HG03066 (cell line): ENCODE results near the gene HTR1B.

Experiments
- ATAC-seq: cut with Tn5 transposase; IDR thresholded peaks from one replicate; pipeline ENCODE4 v1.9.1; 2021; ENCODE audit warnings: low read depth; ENCODE audit not compliant: unreplicated experiment

The HTR1B gene, protein sequence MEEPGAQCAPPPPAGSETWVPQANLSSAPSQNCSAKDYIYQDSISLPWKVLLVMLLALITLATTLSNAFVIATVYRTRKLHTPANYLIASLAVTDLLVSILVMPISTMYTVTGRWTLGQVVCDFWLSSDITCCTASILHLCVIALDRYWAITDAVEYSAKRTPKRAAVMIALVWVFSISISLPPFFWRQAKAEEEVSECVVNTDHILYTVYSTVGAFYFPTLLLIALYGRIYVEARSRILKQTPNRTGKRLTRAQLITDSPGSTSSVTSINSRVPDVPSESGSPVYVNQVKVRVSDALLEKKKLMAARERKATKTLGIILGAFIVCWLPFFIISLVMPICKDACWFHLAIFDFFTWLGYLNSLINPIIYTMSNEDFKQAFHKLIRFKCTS

GRCh38 chr6:77463308-77463860 lies at the start of gene HTR1B:
Gene HTR1B, minus strand, starts transcription at chr6:77463491. Its CDS starts 88 bp downstream, at chr6:77463403.
- ATAC-seq: no peak

- no peak for ATAC-seq
These were observed 49.3 kb upstream of the HTR1B start for GRCh38 chr6:77512554-77512953.

DNA sequence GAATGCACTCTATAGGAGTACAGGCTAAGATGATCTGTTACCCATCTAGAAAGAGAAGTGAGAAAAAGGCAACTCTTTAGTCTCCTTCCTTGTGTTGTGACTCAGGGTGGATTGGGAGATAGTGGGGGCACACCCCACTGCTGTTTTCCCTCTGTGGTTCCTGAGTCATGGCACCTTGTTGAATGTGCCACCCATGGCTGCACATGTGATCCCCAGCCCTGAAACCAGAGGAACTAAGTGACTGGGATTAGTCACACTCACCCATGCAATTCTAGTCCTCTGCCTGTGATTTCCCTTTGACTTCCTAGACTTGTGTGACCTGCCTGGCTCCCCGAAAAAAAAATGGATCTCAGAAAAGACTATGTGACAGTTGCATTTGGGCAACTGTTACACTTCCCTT lies 48.6 kb upstream of the HTR1B start:
- ATAC-seq: no peak

GRCh38 chr6:77502981-77503380 lies 39.7 kb upstream of the HTR1B start:
- ATAC-seq: no peak

DNA sequence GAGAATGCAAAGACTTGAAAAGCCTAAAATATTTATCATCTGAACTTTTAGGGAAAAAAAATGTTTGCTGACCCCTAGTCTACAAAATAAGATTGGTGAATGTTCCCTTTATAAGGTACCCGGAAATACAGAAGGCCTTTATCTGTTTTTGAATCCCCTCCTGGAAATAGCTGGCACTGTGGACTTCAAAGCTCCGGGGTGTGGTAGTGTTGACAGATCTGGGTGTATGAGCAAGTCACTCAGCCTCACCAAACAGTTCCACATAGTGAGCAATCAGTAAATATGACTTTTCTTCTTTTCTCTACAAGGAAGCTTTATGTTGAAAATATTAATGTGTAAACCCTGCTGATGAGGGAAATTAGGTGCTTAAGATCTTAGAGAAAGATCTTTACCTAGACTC lies 29.2 kb upstream of the HTR1B start:
- ATAC-seq: no peak

- ATAC-seq: no peak
These were observed 24.6 kb upstream of the HTR1B start for GRCh38 chr6:77487808-77488425.

DNA sequence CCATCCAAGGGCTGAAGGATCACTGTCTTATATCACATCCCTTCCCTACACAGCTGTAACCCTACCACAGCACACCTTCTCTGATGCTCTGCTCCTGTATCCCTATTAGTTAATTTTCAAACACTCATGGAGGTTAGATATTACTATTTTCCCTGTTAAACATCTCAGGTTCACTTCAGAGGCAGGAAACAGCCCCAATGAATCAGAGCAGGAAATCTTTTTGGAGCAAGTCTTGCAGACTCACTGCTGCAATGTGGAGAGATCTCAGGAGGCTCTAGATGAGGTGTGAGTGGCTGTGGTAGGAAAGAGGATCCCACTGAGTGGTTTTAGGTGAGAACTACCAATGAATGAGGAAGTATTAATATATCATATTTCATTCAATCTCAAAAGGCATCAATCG lies 19.7 kb upstream of the HTR1B start:
- ATAC-seq: no peak

GRCh38 chr6:77474973-77475372 lies 11.7 kb upstream of the HTR1B start:
- ATAC-seq: no peak

GRCh38 chr6:77474286-77474956 lies 11.1 kb upstream of the HTR1B start:
- no peak for ATAC-seq

DNA sequence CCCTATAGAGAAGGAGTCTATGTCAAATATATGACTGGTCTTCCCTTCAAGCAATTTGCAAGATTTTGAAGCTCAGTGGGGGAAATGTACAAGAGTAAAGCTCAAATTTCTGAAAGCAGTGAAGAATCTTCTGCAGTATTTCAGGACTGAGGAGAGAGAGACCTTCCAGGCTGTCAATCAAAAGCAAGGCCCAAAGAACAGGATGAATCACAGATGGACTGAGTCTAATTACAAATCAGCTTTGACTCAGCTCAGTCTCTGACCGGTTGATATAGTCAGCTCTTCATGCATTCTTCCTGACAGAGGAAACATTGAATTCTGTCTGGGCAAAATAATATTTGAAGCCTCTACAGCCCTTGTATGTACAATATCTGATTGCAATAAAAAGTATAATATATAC lies 7.7 kb upstream of the HTR1B start:
- ATAC-seq: no peak

DNA sequence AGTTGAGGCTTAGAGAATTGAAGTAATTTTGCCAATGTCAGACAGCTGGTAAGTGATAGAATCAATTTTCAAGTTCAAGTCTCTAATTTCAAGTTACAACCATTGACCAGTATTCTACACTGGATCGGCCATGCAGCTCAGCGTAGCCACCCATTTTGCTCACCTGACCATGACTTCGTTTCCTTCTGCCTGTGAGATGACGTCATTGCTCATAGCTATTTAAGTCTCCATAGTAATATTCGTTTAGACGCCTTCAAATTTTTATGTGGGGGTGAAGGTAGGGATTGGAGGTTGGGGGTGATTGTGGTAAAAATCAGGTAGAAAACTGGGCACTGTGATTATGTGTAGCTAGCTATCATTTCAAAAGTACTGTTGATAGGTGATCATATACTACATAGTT lies 5.6 kb upstream of the HTR1B start:
- no peak for ATAC-seq

- peak; percentile 71 for ATAC-seq
These were observed 3.5 kb upstream of the HTR1B start for GRCh38 chr6:77466451-77467437.

GRCh38 chr6:77466055-77466450 lies 2.8 kb upstream of the HTR1B start:
- ATAC-seq: peak; percentile 87

DNA sequence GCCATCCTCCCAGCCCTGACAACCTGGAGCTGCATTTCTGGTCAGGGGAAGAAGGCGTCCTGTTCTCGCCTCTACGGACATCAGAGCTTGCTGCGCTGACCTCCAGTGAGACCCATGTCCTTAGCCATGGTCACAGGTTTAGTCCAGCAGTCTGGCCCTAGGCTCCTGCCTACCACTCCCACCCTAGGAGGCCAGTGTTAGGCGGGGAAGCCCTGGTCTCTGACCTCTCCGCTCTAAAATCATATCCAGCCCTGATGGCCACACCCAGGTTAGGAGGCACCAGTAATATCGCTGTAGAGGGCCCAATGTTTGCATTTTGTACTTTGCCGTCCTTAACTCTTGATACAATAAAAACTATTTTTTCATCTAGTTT lies 1.2 kb upstream of the HTR1B start:
- no peak for ATAC-seq

DNA sequence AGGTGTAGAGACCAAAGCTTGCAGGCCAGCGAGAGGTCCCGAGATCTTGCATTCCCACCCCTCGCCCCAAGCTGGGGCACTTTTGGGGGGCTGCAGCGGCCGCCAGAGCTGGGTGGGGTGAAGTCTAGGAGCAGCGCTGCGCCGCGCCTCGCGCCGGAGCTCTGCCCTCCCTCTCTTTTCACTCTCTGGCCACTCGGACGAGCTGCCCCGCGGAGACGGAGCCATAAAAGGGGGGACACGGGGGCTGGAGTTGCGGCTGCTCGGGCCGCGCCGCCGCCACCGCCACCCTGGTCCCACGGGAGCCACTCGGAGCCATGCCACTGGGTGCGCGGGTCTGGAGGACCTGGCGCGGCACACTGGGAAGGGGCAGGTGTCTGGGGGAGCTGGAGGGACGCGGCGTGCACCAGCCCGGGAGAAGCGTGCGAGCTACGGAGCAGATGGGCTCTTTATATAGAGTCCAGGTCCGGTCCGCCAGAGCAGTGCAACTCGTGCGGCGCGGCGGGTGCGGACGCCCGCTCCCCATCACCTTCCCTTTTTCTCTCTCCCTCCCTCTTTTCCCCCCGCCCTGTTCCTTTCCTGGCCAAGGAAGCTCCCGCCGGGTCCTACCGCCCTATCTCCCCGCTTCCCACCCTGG lies 687 bp upstream of the HTR1B start:
- no peak for ATAC-seq

DNA sequence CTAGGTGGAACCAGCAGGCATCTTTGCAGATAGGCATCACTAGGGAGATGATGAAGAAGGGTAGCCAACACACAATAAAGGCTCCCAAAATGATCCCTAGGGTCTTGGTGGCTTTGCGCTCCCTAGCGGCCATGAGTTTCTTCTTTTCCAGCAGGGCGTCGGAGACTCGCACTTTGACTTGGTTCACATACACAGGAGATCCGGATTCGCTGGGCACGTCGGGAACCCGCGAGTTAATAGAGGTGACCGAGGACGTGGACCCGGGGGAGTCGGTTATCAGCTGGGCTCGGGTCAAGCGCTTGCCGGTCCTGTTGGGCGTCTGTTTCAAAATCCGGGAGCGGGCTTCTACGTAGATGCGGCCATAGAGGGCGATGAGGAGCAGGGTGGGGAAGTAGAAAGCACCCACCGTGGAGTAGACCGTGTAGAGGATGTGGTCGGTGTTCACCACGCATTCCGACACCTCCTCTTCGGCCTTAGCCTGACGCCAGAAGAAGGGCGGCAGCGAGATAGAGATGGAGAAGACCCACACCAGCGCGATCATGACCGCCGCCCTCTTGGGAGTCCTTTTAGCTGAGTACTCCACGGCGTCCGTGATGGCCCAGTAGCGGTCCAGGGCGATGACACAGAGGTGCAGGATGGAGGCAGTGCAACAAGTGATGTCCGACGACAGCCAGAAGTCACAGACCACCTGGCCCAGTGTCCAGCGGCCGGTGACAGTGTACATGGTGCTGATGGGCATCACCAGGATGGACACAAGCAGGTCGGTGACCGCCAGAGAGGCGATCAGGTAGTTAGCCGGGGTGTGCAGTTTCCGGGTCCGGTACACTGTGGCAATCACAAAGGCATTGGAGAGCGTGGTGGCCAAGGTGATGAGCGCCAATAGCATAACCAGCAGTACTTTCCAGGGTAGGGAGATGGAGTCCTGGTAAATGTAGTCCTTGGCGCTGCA lies 658 bp downstream of the HTR1B start:
- ATAC-seq: no peak

GRCh38 chr6:77461796-77462195 lies 1.5 kb downstream of the HTR1B start:
- no peak for ATAC-seq

GRCh38 chr6:77458421-77458820 lies 4.9 kb downstream of the HTR1B start:
- ATAC-seq: no peak
